ENCODE results near the gene ATP6V0A1. TPM values are rescaled to one million over a fixed set of nuclear protein-coding genes. Genes with fewer than 3 reads are reported as not detected.
"Not testable (repeated sequence)": the region's sequence is repeated elsewhere in the genome, so short reads cannot be mapped to it uniquely, and the experiment has no call there.

The ATP6V0A1 gene
- total and polyA plus RNA-seq, 2 donors (not counting 3 experiments of a cell fraction or from before 2014, with no cell fraction given), result 37.3 to 49.2 TPM

GRCh38 chr17:42548993-42549755 is 90.5 kb downstream of the ATP6V0A1 start:
- H3K4me3 ChIP-seq (replicated peaks in 1 of 3; ENCODE audit: insufficient read depth in 1 of 3, low read depth in 1 of 3, low read length in 3 of 3), result no peak overlapping the region
- no TSS peak for BruUV-seq (replicated peaks)
- H3K4me2 ChIP-seq (ENCODE audit: insufficient read depth, low read length), result peak overlapping the region; percentile 42
- dilution Hi-C loops (cut with MboI; ENCODE audit: extremely low pct_ligation_motif_present, low sequenced_read_pairs), result no loop called here
- no peaks in the 10 kb centered on the region for H3K9me3 ChIP-seq (replicated peaks; ENCODE audit: control insufficient read depth, insufficient read depth, low read length)
- H3K27me3 ChIP-seq (ENCODE audit: control insufficient read depth in 2 of 2, insufficient read depth in 2 of 2, low read length in 2 of 2), result no peaks in the 10 kb centered on the region
- TF ChIP-seq GATA2 (IDR thresholded peaks at IDR 0.05; ENCODE audit: insufficient read depth, insufficient read length, low read depth, low read length), result no peak
- no peak for TF ChIP-seq POLR2AphosphoS5 (IDR thresholded peaks at IDR 0.05; ENCODE audit: insufficient read depth, low read depth, low read length)
- TF ChIP-seq JUN (IDR thresholded peaks at IDR 0.05; ENCODE audit: borderline replicate concordance, insufficient read depth, insufficient read length, low read depth), result no peak
- no peak for TF ChIP-seq MYC (IDR thresholded peaks at IDR 0.05; ENCODE audit: low read depth, low read length)
- TF ChIP-seq POLR2A (IDR thresholded peaks at IDR 0.05; ENCODE audit: low read depth, low read length), result no peak
- TF ChIP-seq, protein P1, sequence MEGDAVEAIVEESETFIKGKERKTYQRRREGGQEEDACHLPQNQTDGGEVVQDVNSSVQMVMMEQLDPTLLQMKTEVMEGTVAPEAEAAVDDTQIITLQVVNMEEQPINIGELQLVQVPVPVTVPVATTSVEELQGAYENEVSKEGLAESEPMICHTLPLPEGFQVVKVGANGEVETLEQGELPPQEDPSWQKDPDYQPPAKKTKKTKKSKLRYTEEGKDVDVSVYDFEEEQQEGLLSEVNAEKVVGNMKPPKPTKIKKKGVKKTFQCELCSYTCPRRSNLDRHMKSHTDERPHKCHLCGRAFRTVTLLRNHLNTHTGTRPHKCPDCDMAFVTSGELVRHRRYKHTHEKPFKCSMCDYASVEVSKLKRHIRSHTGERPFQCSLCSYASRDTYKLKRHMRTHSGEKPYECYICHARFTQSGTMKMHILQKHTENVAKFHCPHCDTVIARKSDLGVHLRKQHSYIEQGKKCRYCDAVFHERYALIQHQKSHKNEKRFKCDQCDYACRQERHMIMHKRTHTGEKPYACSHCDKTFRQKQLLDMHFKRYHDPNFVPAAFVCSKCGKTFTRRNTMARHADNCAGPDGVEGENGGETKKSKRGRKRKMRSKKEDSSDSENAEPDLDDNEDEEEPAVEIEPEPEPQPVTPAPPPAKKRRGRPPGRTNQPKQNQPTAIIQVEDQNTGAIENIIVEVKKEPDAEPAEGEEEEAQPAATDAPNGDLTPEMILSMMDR (IDR thresholded peaks at IDR 0.05; ENCODE audit: extremely low read depth in 1 of 2, insufficient read depth in 1 of 2, low read depth in 1 of 2, low read length in 2 of 2), result no peak
- TF ChIP-seq, protein P2, sequence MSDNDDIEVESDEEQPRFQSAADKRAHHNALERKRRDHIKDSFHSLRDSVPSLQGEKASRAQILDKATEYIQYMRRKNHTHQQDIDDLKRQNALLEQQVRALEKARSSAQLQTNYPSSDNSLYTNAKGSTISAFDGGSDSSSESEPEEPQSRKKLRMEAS (IDR thresholded peaks at IDR 0.05; ENCODE audit: insufficient read depth, insufficient read length), result no peak
- TF ChIP-seq FOS (IDR thresholded peaks at IDR 0.05; ENCODE audit: borderline replicate concordance, insufficient read depth, low read length), result no peak
- TF ChIP-seq EZH2 (IDR thresholded peaks at IDR 0.05; ENCODE audit: borderline replicate concordance, low read depth, low read length, severe bottlenecking), result no peak
- ChIA-PET POLR2A (no interaction called here), CTCF (interaction anchor here (0.8 to 1.3 kb wide), 4 partner anchors 9 to 130 kb away, joined by 3 read pairs; no protein-coding TSS in a partner anchor)
- peaks cover 5% of the 10 kb centered on the region for H3K4me1 ChIP-seq (ENCODE audit: control insufficient read depth, extremely low read depth, insufficient read depth, low read length)
- H3K9me1 ChIP-seq (replicated peaks; ENCODE audit: control insufficient read depth, extremely low read depth, insufficient read depth, low read length), result no peaks in the 10 kb centered on the region
- H3K27ac ChIP-seq (ENCODE audit: insufficient read depth, low read depth, low read length), result no peak overlapping the region
- no peaks in the 10 kb centered on the region for H4K20me1 ChIP-seq (replicated peaks; ENCODE audit: control insufficient read depth, extremely low read depth, insufficient read depth, low read length)
- no peaks in the 10 kb centered on the region for H3K36me3 ChIP-seq (ENCODE audit: control insufficient read depth in 2 of 2, extremely low read depth in 1 of 2, insufficient read depth in 2 of 2, low read length in 2 of 2)
- DNase-seq (ENCODE audit: low read depth, low spot score) (no peak), FAIRE-seq (no peak)
- intact Hi-C loops (cut with micrococcal nuclease), result no loop called here
- H3K79me2 ChIP-seq (ENCODE audit: control insufficient read depth, insufficient read depth, low read length), result peaks cover 10% of the 10 kb centered on the region
- no peak overlapping the region for H2AFZ ChIP-seq (ENCODE audit: low read depth, low read length)
- no peak overlapping the region for H3K9ac ChIP-seq (replicated peaks; ENCODE audit: extremely low read depth, insufficient read depth, low read length)

- intact Hi-C loops (cut with micrococcal nuclease); FAIRE-seq; H2AFZ ChIP-seq (ENCODE audit: low read depth, low read length); H3K27me3 ChIP-seq (ENCODE audit: control insufficient read depth in 2 of 2, insufficient read depth in 2 of 2, low read length in 2 of 2); H3K9me3 ChIP-seq (replicated peaks; ENCODE audit: control insufficient read depth, insufficient read depth, low read length); POLR2A ChIA-PET; BruUV-seq (replicated peaks); H3K4me3 ChIP-seq (replicated peaks in 1 of 3; ENCODE audit: insufficient read depth in 1 of 3, low read depth in 1 of 3, low read length in 3 of 3); dilution Hi-C loops (cut with MboI; ENCODE audit: extremely low pct_ligation_motif_present, low sequenced_read_pairs); H3K36me3 ChIP-seq (ENCODE audit: control insufficient read depth in 2 of 2, extremely low read depth in 1 of 2, insufficient read depth in 2 of 2, low read length in 2 of 2); H4K20me1 ChIP-seq (replicated peaks; ENCODE audit: control insufficient read depth, extremely low read depth, insufficient read depth, low read length); H3K9me1 ChIP-seq (replicated peaks; ENCODE audit: control insufficient read depth, extremely low read depth, insufficient read depth, low read length); H3K9ac ChIP-seq (replicated peaks; ENCODE audit: extremely low read depth, insufficient read depth, low read length); CTCF ChIA-PET; DNase-seq (ENCODE audit: low read depth, low spot score): not testable (repeated sequence)
- Histone ChIP-seq H3K4me1 (ENCODE audit: control insufficient read depth, extremely low read depth, insufficient read depth, low read length) (peaks cover 14% of the 10 kb centered on the region), H3K79me2 (ENCODE audit: control insufficient read depth, insufficient read depth, low read length) (peaks cover 17% of the 10 kb centered on the region), H3K27ac (ENCODE audit: insufficient read depth, low read depth, low read length) (peak within 1 kb of the TSS; percentile 77), H3K4me2 (ENCODE audit: insufficient read depth, low read length) (peak within 1 kb of the TSS; percentile 58)
These were observed 94.1 kb downstream of the ATP6V0A1 start, which contains the start of gene HSD17B1 for GRCh38 chr17:42552736-42553135. Gene HSD17B1 (plus strand): TSS chr17:42552923. CDS start chr17:42552934, 11 bp downstream.

All from endothelial cell of umbilical vein (primary cell).